ENCODE results near the gene LRRC32.

LRRC32 gene, protein sequence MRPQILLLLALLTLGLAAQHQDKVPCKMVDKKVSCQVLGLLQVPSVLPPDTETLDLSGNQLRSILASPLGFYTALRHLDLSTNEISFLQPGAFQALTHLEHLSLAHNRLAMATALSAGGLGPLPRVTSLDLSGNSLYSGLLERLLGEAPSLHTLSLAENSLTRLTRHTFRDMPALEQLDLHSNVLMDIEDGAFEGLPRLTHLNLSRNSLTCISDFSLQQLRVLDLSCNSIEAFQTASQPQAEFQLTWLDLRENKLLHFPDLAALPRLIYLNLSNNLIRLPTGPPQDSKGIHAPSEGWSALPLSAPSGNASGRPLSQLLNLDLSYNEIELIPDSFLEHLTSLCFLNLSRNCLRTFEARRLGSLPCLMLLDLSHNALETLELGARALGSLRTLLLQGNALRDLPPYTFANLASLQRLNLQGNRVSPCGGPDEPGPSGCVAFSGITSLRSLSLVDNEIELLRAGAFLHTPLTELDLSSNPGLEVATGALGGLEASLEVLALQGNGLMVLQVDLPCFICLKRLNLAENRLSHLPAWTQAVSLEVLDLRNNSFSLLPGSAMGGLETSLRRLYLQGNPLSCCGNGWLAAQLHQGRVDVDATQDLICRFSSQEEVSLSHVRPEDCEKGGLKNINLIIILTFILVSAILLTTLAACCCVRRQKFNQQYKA

DNA sequence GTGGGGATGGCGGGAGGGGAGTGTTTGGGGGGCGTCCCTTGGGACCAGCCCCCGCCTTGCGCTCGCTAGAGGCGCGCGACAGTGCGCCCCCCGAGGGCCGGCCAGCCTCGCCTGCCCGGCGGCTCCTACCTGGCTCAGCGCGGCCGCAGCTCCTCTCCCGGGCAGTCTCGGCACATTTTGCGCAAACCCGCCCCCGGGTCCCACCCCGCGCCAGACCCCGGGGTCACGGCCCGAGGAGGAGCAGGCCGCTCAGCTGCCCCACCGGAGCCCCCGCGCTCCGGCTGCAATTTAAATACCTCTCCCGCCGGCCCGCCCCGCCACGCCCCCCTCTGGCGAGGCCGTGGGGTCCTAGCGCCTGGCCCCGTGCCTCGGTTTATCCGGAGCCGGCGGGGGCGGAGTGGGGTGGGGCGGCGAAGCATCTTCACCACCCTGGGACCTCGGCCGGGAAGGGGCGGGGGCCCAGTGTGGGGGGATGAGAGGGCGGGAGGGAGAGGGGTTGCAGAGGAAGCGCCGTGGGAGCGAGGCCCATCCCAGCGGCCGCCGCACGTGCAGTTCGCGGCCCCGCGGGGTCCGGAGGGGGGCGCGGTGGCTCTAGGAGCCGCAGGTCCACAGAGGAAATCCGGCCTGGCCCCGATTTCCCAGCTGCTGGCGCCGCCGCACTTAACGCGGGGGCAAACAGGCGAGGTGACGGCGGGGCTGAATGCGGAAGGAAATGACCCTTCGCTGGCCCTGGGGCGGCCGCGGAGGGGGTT lies at the start of gene LRRC32:
TSS of gene LRRC32 (minus strand) at position 263 of the 752 bp plus-strand sequence. CDS start 4,793 bp downstream, outside the sequence.
- peak; percentile 18 to 47 for DNase-seq

DNA sequence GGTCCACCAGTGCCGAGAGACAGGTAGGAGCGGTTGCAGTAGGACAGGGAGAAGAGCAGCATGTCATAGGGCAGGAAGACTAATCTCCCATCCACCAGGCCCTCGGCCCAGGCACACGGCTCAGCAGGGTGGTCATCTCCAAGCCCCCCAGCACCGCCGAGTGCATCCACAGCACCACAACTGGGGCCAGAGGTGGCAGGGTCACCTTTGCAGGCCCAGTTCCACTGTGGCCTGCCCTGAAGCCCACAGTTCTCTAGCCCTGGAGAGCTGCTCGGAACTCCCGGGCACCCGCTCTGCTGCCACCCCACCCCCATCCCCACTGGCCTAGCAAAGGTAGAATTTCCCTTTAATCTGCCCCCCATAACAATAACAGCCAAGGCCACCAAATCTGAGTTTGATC lies 49.1 kb upstream of the LRRC32 start:
- no peak for DNase-seq

DNA sequence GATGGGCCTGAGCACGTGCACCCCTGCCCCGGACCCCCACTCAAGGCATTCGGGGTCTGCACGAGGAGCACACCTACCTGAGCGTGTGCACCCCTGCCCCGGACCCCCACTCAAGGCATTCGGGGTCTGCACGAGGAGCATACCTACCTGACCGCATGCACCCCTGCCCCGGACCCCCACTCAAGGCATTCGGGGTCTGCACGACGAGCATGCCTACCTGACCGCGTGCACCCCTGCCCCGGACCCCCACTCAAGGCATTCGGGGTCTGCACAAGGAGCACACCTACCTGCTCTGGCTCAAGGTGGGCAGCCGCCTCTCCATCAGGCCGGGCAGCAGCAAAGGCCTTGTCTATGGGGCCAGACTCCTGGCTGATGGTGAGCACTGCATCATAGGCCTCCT lies 48.7 kb upstream of the LRRC32 start:
- no peak for DNase-seq

DNA sequence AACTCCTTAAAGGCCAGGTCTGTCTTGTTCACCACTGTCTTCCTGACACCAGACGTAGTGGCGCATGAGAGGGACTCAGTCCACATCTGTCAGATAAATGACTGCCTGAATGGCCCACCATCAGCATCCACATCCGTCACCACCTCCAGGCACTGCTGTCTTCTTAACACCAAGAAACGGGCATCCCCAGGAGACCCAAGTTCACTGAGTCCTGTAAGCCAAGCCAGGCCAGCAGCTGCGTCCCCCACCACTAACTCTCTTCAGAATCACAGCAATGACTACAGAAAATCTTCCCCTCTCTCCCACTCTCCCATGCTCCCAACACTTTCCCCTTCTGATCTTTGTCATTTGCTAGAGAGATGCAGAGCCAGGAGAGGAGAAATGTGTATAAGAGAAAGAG lies 47.3 kb upstream of the LRRC32 start:
- no peak for DNase-seq

DNA sequence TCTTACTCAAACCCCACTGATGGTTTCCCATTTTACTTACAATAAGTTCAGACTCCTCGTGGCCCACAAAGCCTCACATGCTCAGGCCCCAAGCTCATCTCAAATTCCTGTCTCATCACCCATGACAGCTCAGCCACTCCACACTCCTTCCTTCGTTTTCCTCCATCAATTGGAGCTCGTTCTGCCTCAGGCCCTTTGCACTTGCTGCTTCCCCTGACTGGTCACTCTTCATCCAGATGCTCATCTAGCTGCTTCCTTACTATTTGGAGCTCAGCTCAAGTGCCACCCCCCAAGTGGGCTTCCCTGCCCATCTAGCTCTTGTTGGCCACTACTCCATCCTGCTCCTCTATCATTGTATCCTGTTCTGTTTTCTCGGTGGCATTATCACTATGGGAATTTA lies 46.8 kb upstream of the LRRC32 start:
- DNase-seq, result no peak

DNA sequence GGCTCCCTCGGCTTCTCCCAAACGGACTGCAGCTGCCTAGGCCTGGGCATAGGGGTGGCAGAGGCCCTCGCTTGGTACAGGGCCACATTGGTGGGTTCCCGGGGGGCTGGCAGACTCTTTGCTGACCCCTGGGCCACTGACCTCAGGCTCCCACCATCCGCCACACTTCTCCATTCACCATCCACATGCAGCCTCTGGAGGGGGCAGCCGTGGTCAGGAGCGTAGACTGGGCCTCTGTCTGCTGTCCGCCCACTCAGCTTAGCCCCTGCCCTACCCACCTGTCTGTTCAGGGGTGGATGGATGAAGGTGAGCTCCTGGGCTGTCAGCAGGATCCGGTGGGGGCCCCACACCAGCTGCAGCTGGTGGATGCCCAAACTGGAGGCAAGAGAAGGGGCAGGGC lies 45.7 kb upstream of the LRRC32 start:
- DNase-seq, result no peak

DNA sequence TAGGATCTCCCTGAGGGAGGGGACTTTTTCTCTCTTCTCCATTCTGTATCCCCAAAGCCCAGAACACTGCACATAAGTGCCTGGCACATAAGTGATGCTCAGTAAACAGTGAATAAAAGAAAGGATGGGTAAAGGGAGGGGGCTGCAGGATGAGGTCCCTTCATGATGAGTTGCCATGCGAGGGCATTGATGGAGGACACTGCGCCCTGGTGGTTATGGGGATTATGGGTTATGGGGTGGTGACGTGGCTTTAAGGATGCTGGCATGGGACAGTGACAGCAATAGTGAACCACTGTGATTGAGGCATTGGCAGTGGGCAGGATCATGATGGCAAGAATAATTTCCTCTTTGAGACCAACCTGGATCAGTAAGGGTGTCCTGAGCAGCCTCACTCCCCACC lies 43.9 kb upstream of the LRRC32 start:
- no peak for DNase-seq

DNA sequence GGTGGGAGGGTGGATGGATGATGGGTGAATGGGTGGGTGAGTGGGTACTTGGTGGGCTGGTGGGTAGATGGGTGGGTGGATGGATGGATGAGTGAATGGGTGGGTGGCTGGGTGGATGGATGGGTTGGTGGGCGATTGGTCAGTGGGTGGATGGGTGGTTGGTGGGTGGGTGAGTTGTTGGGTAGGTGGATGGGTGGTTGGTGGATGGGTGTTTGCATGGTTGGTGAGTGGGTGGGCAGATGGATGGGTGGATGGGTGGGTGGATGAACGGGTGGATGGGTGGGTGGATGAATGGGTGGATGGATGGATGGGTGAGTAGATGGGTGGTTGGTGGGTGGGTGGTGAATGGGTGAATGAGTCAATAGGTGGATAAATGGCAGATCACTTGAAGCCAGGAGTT lies 43.0 kb upstream of the LRRC32 start:
- DNase-seq, result peak in 1 of 2 experiments; percentile 9

DNA sequence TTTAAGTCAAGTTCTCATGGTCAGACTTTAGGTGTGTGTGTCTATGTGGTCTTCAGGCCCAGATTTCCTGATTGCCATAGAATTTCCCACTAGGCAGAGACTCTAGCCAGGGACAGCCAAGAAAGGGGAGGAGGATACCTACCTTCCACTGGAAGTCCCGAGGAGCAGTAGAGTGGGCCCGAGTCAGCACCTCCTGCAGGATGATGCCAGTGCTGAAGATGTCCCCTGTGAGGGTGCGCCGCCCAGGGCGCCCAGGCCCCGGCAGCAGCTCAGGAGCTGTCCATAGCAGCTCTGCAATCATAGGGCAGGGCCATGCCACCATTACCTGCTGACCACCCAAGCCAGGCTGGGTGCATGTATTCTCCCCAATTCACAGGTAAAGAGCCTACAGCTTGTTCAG lies 41.6 kb upstream of the LRRC32 start:
- DNase-seq, result no peak

DNA sequence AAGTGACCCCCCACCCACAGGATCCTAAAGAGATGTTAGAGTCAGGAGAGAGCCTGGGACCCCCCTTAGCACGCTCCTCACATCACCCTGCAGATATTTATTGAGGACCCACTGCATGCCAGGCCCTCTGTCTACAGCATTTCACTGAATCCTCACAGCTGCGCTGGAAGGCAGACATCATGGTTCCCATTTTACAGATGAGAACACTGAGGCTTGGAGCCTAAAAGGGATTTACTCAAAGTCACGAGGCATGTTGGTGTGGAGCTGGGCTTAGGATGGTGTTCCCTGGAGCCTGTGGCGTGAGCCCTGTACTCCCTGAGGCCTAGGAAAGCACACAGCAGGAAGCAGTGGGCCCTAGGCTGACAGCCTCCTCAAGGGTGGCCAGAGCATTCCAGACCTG lies 39.2 kb upstream of the LRRC32 start:
- DNase-seq, result no peak

DNA sequence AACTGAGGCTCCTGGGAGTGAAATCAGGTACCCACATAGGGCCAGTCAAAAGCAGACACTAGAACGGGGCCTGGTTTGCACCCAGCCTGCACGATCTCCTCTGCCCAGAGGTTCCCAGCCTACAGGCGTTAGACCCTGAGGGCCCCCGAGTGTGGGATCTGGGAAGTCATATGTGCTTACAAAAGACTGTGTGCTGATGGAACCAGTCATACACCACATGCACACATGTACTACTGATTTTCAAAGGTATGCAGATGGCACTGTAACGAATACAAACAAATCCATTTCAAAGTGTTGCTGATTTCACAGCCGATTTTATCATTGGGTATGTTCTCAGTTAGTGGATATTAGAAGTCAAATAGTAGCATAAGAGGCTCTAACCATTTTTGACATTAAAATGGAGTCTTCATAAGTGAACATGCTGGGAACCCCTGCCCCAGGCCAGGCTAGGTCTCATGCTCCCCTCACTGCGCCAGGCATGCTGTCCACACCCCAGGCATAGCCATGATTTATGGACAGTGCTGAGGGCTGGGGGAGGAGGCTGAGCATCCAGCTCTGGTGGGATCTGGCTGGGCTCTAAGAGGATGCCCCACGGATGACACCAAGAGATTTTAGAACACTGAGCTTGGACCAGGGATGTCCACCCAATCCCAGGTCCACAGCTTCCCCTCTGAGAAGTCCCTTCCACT lies 38.6 kb upstream of the LRRC32 start:
- DNase-seq, result no peak

DNA sequence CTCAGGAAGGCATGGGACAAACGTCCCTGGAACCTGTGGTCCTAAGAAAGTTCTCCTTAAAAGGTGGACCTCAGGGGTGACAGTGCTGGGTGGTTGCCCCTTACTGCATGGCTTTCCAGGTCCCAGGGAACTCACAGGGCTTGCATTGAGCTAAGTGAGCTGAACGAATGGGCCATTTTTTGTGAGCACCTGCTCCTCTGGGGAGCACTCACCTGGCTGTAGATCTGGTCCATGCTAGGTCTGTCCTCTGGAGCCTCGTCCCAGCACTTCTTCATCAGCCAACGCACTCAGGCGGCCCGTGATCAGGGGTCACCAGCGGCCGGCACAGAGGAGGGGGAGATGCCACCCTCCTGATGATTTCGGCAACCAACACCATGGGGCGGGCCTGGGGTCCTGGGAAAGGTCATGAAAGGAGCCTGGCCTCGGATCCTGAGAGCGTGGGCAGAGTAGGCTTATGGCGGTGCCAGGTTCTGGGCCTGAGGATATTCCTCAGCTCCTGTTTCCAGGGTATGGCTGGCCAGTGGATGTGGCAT lies 36.8 kb upstream of the LRRC32 start:
- DNase-seq, result no peak

DNA sequence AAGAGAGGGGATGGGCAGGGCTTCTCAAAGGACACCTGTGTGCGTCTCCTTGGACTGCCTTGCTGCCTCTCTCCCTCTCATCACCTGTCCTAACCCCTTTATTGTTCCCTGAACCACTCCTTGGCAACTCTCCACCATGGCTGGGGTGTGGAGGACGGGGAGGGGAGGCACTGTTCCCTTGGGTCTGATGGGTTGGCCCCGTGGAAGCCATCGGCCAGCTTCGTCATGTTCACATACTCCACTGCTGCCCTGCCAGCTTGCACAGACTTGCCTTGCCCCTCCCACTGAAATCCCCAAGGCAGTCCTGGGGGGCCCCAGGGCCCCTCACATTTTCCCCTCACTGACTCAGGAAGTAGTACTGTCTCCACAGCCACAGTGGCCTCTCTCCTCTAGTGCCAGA lies 36.1 kb upstream of the LRRC32 start:
- no peak for DNase-seq

DNA sequence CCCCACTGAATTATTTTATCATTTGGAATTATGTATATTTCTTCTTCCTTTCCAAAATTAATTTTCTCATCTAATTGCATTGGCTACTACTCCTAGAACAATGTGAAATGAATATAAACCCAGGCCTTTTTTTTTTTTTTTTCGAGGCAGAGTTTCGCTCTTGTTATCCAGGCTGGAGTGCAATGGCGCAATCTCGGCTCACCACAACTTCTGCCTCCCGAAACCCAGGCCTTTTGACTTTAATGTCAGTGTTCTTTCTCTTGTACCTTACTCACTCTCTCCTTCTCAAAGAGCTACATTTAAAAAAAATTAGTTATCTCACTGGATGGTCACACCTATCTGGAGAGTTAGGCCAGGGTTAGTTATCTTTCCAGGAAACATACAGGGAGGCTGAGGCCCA lies 35.3 kb upstream of the LRRC32 start:
- no peak for DNase-seq

DNA sequence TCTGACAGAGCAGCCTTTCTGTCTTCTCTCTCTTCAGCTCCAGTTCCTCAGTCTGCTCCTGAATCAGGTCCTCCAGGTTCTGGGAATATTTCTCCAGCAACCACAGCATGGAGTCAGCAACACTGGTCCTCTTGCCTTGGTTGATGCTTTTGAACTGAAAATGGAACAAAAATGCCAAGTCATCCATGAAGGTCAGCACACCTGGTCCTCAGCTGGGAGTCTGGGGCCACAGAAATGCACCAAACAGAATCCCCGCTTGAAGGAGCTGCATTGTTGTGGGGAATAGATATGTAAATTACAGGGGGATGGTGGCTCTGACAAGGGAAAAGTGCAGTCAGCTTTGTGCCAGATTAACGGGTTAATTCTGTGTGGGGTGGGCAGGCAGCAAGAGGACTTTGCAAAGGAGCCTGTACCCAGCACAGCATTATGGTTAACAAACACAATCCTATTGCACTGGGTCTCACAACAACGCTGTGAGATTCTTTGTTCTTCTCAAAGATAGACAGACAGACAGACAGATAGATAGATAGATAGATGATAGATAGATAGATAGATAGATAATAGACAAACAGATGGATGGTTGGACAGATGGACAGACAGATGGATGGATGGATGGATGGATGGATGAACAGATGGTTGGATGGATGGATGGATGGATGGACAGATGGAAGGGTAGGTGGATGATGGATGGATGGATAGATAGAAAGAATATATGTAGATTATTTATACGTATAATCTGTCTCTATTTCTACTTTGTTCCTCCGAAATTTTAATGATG lies 33.8 kb upstream of the LRRC32 start:
- DNase-seq, result no peak

DNA sequence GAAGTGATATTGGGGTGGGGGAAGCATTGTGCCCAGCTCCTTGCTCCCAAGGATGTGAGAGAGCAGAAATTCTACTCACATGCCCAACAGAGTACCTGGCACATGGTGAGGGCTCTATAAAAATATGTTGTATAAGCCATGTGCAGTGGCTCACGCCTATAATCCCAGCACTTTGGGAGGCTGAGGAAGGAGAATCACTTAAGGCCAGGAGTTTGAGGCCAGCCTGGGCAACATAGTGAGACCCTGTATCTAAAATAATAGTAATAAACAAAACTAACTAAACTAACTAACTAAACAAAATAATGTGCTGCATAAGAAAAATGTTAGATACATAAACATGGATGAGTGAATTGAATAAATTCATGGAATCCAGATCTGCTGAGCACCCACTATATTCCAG lies 33.2 kb upstream of the LRRC32 start:
- no peak for DNase-seq

DNA sequence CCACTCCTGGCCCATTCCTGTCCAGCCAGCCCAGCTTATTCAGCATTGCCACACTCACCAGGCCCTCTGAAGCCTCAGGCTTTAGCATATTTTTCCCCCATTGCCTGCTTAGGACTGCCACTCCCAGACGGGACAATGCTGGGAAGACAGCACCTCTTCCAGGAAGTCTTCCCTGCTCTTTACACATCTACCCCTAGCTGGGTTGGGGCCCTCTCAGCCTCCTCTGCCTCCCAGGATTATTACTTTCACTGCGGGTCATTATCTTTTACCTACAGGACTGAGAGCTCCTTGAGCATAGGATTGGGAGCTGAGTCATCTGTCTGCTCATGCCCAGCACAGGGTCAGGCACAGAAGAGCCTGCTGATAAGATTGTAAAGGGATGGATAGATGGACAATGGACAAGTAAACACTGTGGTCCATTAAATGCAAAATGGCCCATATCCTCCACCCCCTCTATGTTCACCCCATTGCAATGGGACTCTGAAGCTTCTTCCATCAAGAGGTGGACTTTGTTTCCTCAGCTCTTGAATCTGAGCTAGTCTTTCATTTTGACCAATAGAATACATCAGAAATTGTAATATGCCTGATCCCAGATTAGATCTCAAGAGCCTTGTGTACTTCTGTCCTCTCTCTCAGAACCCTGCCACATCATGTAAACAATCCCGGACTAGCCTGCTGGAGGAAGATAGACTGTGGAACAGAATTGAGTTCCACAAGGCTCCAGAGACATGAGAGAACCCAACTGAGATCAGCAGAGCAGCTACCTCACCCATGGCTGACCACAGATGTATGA lies 32.0 kb upstream of the LRRC32 start:
- no peak for DNase-seq

DNA sequence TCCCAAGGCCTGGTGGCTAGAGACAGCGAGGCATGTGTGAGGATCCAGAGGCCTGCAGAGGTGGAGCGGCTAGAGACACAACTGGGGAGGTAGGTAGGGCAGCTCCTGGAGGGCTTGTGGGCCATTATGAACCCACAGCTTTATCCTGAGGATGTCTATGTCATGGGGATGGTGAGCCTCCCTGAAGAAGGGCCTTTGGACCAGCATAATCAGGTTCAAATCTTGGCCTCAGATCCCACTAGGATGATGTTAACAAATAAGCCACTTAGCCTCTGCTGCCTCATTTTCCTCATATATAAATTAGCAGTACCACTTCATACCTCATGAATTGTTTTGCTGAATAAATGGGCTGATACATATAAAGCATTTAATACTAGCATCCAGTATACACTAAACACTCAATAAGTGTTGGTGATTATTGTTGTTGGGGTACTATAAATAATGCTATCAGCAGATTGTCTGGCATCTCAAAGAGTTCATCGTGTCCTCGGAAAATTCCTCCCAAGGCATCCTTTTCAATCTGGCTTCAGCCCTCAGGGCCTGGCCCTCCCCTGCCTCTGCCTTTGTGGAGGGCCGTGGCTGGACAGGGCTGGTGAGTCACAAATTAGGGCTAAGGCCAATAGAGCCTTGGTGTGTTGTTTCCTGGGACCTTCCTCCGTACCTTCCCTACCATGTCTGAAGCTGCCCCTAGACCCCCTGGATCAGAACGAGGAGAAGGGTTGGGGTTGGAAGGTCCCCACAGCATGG lies 30.9 kb upstream of the LRRC32 start:
- DNase-seq, result no peak

DNA sequence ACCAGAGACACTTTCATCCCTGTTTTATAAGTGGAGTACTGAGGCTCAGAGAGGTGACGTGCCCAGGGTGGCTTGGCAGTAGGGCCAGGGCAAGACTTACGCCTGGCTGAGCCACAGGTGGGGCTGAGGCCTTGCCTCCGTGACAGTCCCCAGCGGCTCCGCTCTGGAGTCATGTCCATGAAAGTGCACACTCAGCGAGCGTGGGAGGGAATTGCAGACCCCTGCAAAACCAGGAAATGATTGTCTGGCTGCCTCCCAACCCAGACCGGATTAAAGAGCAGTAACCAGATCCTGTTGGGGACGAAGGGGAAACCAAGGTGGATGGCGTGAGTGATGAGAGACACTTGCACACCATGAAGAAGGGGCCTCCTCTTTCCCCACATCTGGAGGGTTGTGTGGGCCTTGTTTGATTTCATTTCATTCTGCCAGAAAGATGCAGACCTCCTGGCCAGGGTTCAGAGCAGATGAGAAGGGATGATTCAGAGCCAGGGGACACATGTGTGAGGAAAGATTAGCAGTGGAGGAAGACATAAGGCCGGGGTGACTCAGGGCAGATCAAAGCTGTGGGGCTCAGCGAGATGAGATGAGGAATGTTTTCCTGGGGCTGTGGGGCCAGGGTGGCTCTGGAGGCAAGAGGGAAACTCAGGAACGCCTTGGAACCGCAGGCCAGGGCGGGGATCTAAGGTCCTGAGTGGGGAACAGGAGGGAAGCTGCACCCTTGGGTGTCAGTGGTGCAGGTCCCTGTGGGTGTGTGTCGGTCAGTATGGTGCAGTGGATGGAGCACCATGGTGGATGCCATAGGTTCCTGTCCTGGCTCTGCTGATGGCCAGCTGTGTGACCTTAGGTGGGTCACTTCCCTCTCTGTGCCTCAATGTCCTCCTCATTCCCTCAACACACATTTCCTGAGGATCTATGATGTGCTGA lies 29.9 kb upstream of the LRRC32 start:
- DNase-seq, result no peak
